GM21529 (cell line): Measurements from ENCODE around the gene R3HDML.
A peak's percentile ranks its signal among the peaks of the same experiment; 100 is the strongest.

ENCODE experiments used
- ATAC-seq: cut with Tn5 transposase; IDR thresholded peaks from one replicate; pipeline ENCODE4 v1.9.1; 2021; ENCODE audit not compliant: unreplicated experiment

Gene R3HDML

DNA sequence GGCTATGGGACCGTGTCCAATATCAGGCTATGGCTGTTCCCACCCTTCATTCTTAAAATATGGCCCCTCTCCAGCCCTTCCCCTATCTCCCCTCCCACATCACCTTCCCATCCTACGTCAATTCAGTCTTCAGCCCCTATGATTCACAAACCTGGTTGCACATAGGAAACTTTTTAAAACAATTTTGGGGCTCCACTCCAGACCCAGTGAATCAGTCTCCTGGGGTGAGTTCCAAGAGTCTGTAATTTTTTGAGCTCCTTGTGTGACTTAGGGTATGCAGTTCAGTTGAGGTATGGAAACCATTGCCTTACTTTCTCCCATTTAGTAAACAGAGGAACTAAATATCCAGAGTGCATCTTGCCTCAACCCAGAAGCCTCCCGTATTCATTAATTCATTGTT, 24.2 kb downstream of the R3HDML start:
- no peak for ATAC-seq

DNA sequence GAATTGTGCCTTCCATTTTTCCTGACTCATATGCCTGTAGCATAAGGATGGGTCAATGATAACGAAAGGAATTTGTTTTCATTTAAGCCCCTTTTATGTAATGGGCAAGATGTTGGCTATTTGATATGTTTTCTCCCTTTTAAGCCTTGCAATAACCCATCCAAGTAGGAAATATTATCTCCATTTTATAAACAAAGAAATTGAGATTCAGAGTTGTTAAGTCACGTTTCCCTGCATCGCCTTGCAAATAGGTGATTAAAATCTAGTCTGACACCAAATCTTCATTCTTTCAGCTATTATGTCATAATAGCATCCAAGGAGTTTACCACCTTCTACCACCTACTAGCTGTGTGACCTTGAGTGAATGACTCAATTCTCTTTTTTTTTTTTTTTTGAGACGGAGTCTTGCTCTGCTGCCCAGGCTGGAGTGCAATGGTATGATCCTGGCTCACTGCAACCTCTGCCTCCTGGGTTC, 25.7 kb downstream of the R3HDML start:
- no peak for ATAC-seq

DNA sequence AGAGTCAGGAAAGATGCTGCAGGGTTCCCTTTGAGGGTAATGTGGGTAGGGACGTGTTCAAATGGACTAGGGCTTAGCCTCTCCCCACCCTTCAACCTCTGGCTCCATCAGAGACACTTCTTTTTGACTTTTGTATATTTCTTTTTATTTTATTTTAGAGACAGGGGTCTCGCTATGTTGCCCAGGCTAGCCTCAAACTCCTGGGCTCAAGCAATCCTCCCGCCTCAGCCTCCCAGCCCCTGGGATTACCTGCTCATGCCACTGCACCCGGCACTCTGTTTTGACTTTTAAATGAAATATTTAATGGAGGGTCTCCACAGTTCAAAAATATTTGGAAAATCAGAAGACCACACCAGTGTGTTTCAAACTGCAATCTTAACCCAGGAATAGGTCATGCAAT, 27.2 kb downstream of the R3HDML start:
- ATAC-seq, result no peak

DNA sequence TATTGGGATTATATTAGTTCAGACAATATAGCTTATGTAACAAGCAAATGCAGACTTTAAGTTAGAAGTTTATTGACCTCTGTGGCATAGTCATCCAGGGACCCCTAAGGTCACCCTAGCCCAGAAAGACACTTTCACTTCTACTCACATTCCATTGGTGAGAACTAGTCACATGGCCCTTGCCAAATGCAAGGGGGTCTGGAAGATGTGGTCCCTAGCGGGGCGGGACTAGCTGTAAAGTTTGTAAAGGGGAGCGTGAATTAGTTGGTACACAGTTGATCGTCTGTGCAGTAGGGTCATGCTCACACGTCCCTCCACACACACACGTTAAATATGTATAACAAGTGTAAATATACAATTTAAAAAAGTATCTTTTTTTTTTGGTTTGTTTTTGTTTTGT, 27.9 kb downstream of the R3HDML start:
- ATAC-seq, result no peak

GRCh38 chr20:44367746-44368145, 30.9 kb downstream of the R3HDML start:
- ATAC-seq, result no peak

DNA sequence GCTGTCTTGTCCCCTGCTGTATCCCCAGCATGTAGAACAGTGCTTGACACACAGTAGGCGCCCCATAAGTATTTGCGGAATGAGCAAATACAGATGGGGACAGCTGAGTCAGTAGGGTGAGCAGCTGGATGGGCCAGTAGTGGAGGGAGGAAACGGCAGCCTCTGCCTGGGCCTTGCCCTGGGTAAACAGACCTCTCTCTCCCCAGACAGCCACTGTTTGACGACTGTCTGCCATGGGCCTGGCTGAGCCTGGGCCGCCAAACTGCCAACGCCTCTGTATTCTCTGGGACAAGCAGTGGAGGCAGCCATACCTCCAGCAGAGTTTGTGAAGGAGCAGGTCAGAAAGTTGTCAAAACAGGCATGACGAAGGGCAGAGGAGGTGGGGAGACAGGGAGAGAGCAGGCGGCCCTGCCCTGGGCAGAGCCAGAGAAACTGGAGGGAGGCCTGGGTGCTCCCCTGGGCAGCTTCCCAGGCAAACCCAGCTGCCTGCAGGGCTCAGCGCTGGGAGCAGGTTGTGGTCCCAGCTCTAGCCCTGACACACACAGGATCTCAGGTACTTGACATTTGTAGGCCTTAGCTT, 33.9 kb downstream of the R3HDML start:
- no peak for ATAC-seq

DNA sequence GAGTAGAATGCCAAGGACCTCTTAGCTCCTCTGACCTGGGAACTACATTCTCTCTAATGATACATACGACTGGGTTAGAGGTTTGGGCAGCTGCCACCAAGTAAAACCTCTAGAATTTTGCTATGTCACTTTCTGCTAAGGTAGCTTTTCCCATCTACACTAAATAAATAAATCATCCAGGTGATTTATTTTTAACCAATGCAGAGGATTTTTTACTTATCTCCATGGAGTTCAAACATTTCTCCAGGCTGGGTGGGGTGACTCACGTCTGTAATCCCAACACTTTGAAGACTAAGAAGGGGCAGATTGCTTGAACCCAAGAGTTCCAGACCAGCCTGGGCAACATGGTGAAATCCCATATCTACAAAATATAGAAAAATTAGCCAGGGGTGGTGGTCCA, 45.8 kb downstream of the R3HDML start:
- ATAC-seq, result no peak

- ATAC-seq, result peak; percentile 71
Observed at GRCh38 chr20:44384423-44385027, 47.7 kb downstream of the R3HDML start.

- peak; percentile 73 for ATAC-seq
Observed at GRCh38 chr20:44388466-44389023, 51.7 kb downstream of the R3HDML start.

DNA sequence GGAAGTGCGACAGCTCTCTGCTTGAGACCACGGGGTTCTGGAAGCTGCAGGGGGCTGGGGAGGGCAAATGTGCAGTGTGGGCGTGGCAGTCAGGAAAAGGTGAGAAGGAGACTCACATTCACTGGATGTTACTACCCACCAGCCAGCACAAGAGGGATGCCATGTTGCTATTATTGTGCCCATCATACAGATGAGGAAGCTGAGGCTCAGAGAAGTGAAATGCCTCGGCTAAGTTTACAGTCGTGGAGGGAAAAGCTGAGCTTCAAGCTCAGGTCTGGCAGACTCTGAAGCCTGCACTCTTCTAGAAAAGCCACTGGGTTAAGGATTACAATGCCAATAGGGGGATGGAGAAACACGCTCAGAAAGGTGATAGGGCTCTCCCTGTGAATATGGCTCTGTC, 53.0 kb downstream of the R3HDML start:
- ATAC-seq, result no peak

GRCh38 chr20:44390280-44390679, 53.4 kb downstream of the R3HDML start:
- ATAC-seq, result no peak

- ATAC-seq, result no peak
Observed at GRCh38 chr20:44392088-44392775, 55.4 kb downstream of the R3HDML start.

GRCh38 chr20:44392776-44393607, 56.1 kb downstream of the R3HDML start:
- ATAC-seq, result no peak

GRCh38 chr20:44393608-44394451, 57.0 kb downstream of the R3HDML start:
- no peak for ATAC-seq

DNA sequence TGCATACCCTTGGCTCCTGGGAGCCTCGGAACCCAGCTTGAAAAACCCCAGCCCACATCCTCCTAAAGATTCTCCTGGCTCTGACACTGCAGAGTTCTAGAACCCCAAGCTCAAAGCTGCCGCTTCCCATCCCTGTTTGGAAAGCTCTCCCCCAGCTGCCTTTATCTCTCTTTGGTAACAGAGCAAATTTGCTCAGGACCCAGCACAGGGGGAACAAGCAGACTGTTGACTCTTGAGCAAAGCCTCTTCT, 57.5 kb downstream of the R3HDML start:
- ATAC-seq, result no peak

DNA sequence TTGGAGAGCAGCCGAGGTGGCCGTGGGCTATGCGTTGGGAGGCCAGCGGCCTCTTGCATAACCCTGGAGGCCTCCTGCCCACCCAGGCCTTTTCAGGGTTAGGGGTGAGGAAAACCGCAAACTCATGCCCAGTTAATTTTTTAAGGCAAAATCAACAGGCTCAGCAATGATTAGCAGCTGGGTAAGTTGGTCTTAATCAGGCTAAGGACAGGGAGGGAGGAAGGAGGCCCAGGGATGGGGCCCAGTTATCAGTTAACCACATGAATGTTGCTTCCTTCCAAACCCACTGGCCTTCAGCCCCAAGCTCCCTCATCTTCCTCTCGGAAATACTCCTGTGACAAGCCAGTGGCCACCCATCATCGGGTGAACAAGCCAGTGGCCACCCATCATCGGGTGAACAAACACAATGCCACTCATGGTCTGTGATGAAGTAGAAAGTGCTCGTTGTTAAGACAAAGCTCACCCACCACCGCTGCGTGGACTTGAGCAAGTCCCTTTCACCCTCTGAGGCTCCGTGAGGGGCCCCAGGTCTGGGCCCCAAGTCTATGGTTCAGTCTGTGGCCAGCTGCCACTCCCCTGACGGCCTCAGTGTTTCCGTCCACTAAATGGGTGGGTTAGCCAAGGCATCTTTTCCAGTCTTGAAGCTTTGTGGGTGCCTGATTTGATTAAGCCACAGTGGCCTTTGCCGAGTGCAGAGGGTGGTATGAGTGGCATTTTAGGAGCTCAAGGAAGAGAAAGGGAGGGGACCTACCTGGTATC, 58.0 kb downstream of the R3HDML start:
- ATAC-seq, result no peak

GRCh38 chr20:44395461-44396340, 58.9 kb downstream of the R3HDML start:
- no peak for ATAC-seq

GRCh38 chr20:44396369-44397130, 59.7 kb downstream of the R3HDML start:
- ATAC-seq, result no peak
